HCT116 (cell line): ENCODE measurements around the gene PRIMA1.

Experiments
- CEBPB ChIP-seq: IDR thresholded peaks from 2 replicates; pipeline ENCODE4 v1.6.1; 2012; ENCODE audit warnings: low read depth
- EGR1 ChIP-seq: IDR thresholded peaks from 2 replicates; pipeline ENCODE4 v1.6.1; 2012; ENCODE audit warnings: low read depth
- EZH2 ChIP-seq: fragments of 200-600 bp; sonication (generic); IDR thresholded peaks from 2 replicates; pipeline ENCODE4 v1.6.1; 2017; ENCODE audit warnings: antibody characterized with exemption, mixed run types
- POLR2A ChIP-seq: IDR thresholded peaks from 2 replicates; pipeline ENCODE4 v1.7.0; 2011; ENCODE audit warnings: borderline replicate concordance; ENCODE audit not compliant: insufficient read depth, insufficient read length; ENCODE audit errors: extremely low read depth
- POLR2AphosphoS5 ChIP-seq: IDR thresholded peaks from 2 replicates; pipeline ENCODE4 v1.6.1; 2011; ENCODE audit warnings: mild to moderate bottlenecking, low read depth, low read length, moderate library complexity
- SIN3A ChIP-seq: IDR thresholded peaks from 2 replicates; pipeline ENCODE4 v1.6.1; 2012; ENCODE audit warnings: low read depth
- SP1 ChIP-seq: IDR thresholded peaks from 2 replicates; pipeline ENCODE4 v1.6.1; 2012; ENCODE audit warnings: low read depth
- TCF7L2 ChIP-seq: IDR thresholded peaks from 2 replicates; pipeline ENCODE4 v1.7.0; 2011; ENCODE audit warnings: borderline replicate concordance, inconsistent platforms; ENCODE audit not compliant: insufficient read depth, insufficient read length; ENCODE audit errors: extremely low read depth
- TF ChIP-seq, protein P1 (sequence below): IDR thresholded peaks from 2 replicates; pipeline ENCODE4 v1.6.1; 2012

DNA sequence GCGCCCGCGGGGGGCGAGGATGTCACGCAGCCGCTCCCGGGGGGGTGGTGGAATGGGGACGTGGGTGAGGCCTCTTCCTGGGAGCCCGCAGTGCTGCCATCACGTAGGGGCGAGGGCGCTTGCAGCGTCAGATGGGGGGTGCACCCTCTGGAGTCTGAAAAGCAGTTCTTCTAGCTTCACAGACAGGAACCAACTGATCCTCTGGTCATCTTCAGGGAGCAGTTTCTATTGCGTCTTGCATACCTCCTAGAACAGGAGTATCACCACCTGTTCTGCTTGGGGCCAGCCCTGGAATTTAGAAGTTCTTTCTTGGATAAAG lies 36.9 kb upstream of the PRIMA1 start:
- TF ChIP-seq POLR2A: no peak
- TF ChIP-seq EGR1: no peak
- no peak for TF ChIP-seq SIN3A
- no peak for TF ChIP-seq POLR2AphosphoS5
- TF ChIP-seq TCF7L2: no peak
- no peak for TF ChIP-seq CEBPB
- no peak for TF ChIP-seq EZH2
- TF ChIP-seq, protein P1, sequence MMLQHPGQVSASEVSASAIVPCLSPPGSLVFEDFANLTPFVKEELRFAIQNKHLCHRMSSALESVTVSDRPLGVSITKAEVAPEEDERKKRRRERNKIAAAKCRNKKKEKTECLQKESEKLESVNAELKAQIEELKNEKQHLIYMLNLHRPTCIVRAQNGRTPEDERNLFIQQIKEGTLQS: no peak
- no peak for TF ChIP-seq SP1
